GM18511 (cell line): ENCODE results near the gene PIGZ.
"Not testable (repeated sequence)": the region's sequence is repeated elsewhere in the genome, so short reads cannot be mapped to it uniquely, and the experiment has no call there.

Experiments used
- ATAC-seq: cut with Tn5 transposase; IDR thresholded peaks from one replicate; pipeline ENCODE4 v1.9.1; 2021; ENCODE audit warnings: mild to moderate bottlenecking, moderate library complexity; ENCODE audit not compliant: unreplicated experiment

The PIGZ gene

GRCh38 chr3:196962108-196962929, 6.3 kb downstream of the PIGZ start:
- ATAC-seq = no peak

DNA sequence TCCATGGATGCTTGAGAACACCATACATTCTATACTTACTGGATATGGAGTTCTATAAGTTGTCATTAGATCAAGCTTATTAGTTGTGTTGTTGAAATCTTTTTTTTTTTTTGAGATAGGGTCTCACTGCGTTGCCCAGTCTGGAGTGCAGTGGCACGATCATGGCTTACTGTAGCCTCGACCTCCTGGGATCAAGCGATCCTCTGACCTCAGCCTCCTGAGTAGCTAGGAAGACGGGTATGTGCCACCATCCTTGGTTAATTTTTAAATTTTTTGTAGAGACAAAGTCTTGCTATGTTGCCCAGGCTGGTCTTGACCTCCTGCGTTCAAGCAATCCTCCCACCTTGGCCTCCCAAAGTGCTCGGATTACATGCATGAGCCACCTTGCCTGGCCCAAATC, 13.8 kb downstream of the PIGZ start:
- ATAC-seq = no peak

DNA sequence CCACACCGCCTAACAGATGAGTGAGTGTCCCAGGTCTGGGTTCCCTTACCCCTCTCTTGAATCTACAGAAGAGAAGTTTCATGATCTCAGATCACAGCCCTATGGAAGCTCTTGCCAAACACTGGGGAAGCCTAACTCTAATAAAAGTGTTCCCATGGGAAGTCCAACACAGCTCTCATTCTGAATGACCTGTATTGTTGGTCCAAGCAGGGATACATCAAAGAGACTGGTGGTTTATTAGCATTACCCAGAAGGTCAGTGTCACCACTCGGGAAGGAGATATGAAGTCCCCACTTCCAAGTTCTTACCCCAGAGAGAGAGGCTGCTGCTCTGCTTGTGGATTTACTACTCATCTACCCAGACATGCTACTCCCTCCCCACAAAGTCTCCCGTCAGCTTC, 17.3 kb downstream of the PIGZ start:
- no peak for ATAC-seq

DNA sequence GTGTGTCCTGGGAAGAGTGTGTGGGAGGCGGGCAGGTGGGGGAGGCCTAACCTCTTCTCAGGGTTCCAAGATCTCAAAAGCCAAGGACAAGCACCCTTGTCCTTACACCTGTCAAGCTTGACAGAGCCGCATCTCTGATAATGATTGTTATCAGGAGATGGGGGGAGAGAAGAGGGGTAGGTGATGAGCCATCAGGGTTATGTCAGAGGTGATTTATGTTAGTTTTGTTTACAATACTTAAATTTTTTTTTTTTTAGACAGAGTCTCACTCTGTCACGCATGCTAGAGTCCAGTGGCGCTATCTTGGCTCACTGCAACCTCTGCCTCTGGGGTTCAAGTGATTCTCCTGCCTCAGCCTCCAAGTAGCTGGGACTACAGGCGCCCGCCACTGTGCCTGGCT, 18.9 kb downstream of the PIGZ start:
- ATAC-seq = no peak

- no peak for ATAC-seq
Observed at GRCh38 chr3:196949285-196949619, 19.4 kb downstream of the PIGZ start.

DNA sequence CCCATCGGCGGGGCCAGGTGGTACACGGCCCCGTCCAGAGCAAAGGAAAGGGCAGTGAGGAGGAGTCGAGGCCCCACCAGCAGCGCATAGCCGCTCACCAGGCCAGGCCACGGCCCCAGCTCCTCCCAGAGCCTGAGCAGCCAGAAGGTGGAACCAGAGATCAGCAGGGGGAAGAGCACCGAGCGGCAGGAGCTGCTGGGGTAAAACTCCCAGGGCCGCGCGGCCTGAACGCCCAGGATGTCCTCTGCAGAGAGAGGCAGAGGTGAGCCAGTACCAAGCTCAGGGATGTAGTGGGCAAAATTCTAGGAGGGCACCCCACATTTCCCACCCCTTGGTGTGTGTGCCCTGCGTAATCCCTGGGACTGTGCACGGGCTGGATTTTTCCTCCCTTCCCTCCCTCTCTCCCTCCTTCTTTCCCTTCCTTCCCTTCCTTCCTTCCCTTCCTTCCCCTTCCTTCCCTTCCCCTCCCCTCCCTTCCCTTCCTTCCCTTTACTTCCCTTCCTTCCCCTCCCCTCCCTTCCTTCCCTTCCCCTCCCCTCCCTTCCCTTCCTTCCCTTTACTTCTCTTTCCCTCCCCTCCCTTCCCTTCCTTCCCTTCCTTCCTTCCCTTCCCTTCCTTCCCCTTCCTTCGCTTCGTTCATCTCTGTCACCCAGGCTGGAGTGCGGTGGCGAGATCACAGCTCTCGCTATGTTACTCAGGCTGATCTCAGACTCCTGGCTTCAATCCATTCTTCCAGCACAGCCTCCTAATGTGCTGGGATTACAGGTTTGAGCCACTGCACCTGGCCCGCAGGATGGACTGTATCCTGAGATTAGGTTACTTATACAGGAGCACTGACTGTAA, 20.0 kb downstream of the PIGZ start:
- no peak for ATAC-seq

- ATAC-seq = no peak
Observed at GRCh38 chr3:196947860-196948441, 20.7 kb downstream of the PIGZ start.

GRCh38 chr3:196947136-196947859, 21.3 kb downstream of the PIGZ start:
- ATAC-seq = no peak

DNA sequence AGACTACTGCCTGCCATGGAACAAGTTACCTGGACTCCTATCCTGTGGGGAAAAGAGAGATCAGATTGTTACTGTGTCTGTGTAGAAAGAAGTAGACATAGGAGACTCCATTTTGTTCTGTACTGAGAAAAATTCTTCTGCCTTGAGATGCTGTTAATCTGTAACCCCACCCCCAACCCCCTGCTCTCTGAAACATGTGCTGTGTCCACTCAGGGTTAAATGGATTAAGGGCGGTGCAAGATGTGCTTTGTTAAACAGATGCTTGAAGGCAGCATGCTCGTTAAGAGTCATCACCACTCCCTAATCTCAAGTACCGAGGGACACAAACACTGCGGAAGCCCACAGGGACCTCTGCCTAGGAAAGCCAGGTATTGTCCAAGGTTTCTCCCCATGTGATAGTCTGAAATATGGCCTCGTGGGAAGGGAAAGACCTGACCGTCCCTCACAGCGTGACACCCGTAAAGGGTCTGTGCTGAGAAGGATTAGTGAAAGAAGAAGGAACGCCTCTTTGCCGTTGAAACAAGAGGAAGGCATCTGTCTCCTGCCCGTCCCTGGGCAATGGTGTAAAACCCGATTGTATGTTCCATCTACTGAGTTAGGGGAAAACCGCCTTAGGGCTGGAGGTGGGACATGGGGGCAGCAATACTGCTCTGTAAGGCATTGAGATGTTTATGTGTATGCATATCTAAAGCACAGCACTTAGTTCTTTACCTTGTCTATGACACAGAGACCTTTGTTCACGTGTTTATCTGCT, 24.4 kb downstream of the PIGZ start:
- not testable (repeated sequence) for ATAC-seq

DNA sequence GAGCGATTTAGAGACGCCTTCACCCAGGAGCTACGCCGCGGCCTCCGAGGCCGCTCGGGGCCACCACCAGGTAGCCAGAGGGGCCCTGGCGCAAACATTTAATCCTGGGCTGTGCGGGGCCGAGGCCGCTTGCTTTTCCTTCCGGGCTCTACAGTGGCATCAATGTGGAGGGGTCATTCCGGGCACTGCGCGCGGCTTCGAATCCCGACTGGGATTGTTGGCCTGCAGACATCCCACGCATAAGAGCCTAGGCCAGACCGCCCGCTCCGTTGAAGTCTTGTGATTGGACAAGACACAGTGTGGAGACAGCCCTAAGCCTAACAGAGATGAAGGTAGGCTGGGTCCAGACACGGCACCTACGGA, 25.7 kb downstream of the PIGZ start:
- ATAC-seq = peak; percentile 9

DNA sequence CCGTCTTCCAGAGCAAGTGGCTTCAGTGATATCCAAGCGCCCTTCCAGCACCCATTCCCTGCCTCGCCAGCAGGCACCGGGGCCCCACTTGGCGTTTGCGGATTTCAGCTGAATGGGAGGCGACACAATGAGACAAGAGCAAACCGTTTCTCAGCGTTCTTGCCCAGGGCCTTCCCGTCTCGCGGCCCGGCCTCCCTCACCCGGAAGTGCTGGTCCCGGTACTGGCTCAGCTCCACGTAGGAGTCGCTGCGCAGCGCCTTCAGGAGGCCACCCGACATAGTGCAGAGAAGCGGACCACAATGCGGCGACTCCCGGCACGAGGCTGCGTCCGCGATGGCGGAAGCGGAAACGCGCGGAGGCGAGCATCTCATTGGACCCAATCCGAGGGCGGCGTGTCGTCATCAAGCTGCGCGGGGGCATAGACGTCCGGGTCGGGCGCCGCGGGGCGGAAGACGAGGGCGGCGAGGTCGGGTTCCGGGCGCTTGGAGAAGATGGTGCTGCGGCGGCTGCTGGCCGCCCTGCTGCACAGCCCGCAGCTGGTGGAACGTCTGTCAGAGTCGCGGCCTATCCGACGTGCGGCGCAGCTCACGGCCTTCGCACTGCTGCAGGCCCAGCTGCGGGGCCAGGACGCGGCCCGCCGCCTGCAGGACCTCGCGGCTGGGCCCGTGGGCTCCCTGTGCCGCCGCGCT, 26.3 kb downstream of the PIGZ start, which contains the start of gene NCBP2:
TSS of gene NCBP2 (minus strand) at position 303 of the 689 bp plus-strand sequence. CDS start at position 278, 25 bp downstream.
- ATAC-seq = peak; percentile 90

DNA sequence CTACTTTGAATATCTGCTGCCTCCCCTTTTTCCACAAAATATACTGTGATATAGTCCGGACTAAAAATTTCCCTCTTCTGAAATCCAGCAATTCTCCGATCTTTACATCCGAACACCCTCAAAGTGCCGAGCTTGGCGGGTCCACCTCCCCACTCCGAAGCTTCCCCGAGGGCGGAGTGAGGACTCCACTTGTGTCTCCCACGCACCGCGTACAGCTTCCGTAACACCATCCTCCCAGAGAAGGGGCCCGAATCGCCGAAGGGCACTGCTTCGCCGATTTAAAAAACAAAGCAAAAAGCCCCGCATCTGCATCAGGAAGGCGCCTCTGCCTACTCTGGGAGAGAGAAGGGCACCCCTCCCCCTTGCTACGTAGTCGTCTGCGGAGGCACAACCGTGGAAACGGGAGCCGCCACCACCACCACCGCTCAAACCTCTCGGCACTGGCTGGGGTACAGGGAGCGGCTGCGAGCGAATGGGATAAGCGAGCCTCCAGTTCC, 26.9 kb downstream of the PIGZ start:
- peak; percentile 43 for ATAC-seq

GRCh38 chr3:196938576-196938975, 30.1 kb downstream of the PIGZ start:
- ATAC-seq = no peak

GRCh38 chr3:196938124-196938523, 30.5 kb downstream of the PIGZ start:
- ATAC-seq = no peak

GRCh38 chr3:196936288-196936687, 32.3 kb downstream of the PIGZ start:
- ATAC-seq = no peak

DNA sequence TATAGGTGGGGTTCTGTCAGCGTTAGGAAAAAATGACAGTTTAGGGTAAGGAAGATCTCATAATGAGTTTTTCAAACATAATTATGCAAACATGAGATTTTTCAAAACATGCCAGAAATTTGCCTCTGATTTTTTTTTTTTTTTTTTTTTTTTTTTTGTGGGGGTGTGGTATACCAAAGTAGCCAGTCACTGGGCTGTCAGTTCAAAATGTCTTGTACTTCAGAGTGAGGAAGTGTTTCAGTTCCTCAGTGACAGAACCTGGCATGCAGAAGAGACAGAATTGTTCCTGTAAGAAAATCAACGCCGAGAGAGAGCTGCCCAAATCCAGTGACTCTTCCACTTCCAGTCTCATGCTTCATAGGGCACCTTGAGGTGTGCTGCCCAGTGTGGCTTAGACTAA, 36.0 kb downstream of the PIGZ start:
- peak; percentile 59 for ATAC-seq

GRCh38 chr3:196931828-196932587, 36.6 kb downstream of the PIGZ start:
- peak; percentile 77 for ATAC-seq

DNA sequence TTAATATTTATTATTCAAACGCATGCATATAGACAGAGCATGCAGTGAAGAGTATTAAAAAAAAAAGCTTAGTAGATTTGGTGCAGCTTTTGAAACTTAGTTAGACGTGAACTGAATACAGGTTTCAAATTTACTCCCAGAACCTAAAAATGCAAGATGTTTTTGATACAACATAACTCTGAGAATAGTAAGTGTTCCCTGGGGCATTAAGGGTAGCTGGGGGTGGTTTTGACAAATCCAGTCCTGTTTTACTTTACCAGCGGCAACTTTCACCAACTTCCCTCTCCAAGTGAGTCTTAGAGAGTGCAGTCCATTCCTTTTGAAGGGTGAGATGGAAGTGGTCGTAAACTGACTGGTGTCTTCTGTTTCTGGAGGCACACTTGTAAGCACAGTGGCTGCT, 37.5 kb downstream of the PIGZ start:
- ATAC-seq = no peak
